HG02763 (cell line): Measurements from ENCODE around the gene PLCZ1.

ENCODE experiments used
- ATAC-seq: cut with Tn5 transposase; IDR thresholded peaks from one replicate; pipeline ENCODE4 v1.9.1; 2021; ENCODE audit warnings: mild to moderate bottlenecking, moderate library complexity; ENCODE audit not compliant: unreplicated experiment

The PLCZ1 gene

DNA sequence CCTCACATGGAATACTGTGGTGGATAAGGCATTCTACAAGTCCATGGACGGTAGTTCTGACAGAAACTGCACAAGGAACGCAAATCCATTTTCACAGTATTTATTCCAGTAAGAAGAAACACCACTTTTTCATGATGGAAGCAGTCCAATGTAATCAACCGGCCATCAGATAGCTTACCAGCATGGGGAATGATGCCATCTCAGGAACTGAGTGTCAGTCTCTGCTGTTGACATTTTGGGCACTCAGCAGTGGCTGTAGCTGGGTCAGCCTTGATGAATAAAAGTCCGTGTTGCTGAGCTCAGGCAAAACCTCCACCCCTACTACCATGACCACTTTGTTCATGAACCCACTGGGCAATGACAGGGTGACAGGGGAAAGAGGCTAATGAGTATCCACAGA lies 103.4 kb downstream of the PLCZ1 start:
- no peak for ATAC-seq
